K562 (cell line): ENCODE measurements around the gene FAM117A. TPM values are rescaled to one million over a fixed set of nuclear protein-coding genes. Genes with fewer than 3 reads are reported as not detected.

Experiments
- ADNP ChIP-seq: fragments of 200-800 bp; sonication (Bioruptor generic); IDR thresholded peaks from 2 replicates; pipeline ENCODE4 v1.6.1; 2016; ENCODE audit warnings: missing genetic modification characterization, missing compliant biosample characterization
- BRD4 ChIP-seq: fragments of 200-600 bp; sonication (generic); IDR thresholded peaks from 2 replicates; pipeline ENCODE4 v1.6.1; 2017; ENCODE audit warnings: inconsistent platforms
- CAMTA2 ChIP-seq: fragments of 250-450 bp; sonication (Bioruptor Pico); conservative IDR thresholded peaks from 2 replicates; pipeline ENCODE4 v1.5.1; 2022
- CTBP1 ChIP-seq: fragments of 450-650 bp; IDR thresholded peaks from 2 replicates; pipeline ENCODE4 v1.6.1; 2016; ENCODE audit warnings: borderline replicate concordance
- E2F4 ChIP-seq: sonication (generic); formaldehyde crosslinking; IDR thresholded peaks from 2 replicates; pipeline ENCODE4 v1.8.0; 2022; ENCODE audit warnings: mild to moderate bottlenecking, low read depth, missing genetic modification reagents
- GTF3C2 ChIP-seq: IDR thresholded peaks from 3 replicates; pipeline ENCODE4 v1.6.1; 2011; ENCODE audit warnings: borderline replicate concordance, mild to moderate bottlenecking, moderate library complexity; ENCODE audit not compliant: insufficient read length; ENCODE audit errors: extremely low read depth
- HDAC8 ChIP-seq: fragments of 450-650 bp; IDR thresholded peaks from 2 replicates; pipeline ENCODE4 v1.6.1; 2016; ENCODE audit warnings: mild to moderate bottlenecking, missing genetic modification characterization, moderate library complexity, missing compliant biosample characterization
- HMGN3 ChIP-seq: IDR thresholded peaks from 2 replicates; pipeline ENCODE4 v1.6.1; 2011; ENCODE audit warnings: borderline replicate concordance, low read depth, mild to moderate bottlenecking, mixed read lengths, low read length; ENCODE audit not compliant: insufficient read length; ENCODE audit errors: extremely low read depth
- HNRNPLL ChIP-seq: fragments of 200-400 bp; formaldehyde crosslinking; IDR thresholded peaks from 2 replicates; pipeline ENCODE4 v1.6.1; 2017; ENCODE audit warnings: low read length, low read depth, mild to moderate bottlenecking; ENCODE audit not compliant: poor library complexity, severe bottlenecking
- JUNB ChIP-seq: fragments of 450-650 bp; formaldehyde crosslinking; conservative IDR thresholded peaks from 2 replicates; pipeline ENCODE4 v1.4.0; 2020; ENCODE audit warnings: mild to moderate bottlenecking
- MIER1 ChIP-seq: fragments of 450-650 bp; IDR thresholded peaks from 2 replicates; pipeline ENCODE4 v1.6.1; 2016; ENCODE audit warnings: antibody characterized with exemption, mild to moderate bottlenecking, low read depth
- U2AF2 ChIP-seq: fragments of 200-400 bp; formaldehyde crosslinking; optimal IDR thresholded peaks from 2 replicates; pipeline ENCODE3; 2017; ENCODE audit warnings: low read depth, mild to moderate bottlenecking, low read length
- YY1 ChIP-seq, 3 experiments: IDR thresholded peaks; 2 replicates each; pipeline ENCODE4 v1.6.1; 2011; ENCODE audit warnings: low read length in 2 of 3, mild to moderate bottlenecking in 2 of 3, moderate library complexity in 2 of 3, borderline replicate concordance in 1 of 3, control low read depth in 1 of 3, low read depth in 1 of 3; ENCODE audit not compliant: insufficient read depth in 3 of 3, insufficient replicate concordance in 2 of 3, control insufficient read depth in 1 of 3, insufficient read length in 1 of 3; ENCODE audit errors: extremely low read depth in 1 of 3
- ZBTB11 ChIP-seq, 3 experiments: fragments of 200-800 bp in 1 of 3; fragments of 250-450 bp in 1 of 3; fragments of 450-650 bp in 1 of 3; sonication (Bioruptor Pico) in 1 of 3; sonication (Bioruptor generic) in 1 of 3; formaldehyde crosslinking in 1 of 3; IDR thresholded peaks; 2 replicates each; pipeline versions ENCODE4 v1.6.1 to v1.8.0; 2016 to 2022; ENCODE audit warnings: mild to moderate bottlenecking in 2 of 3, missing genetic modification characterization in 2 of 3, missing compliant biosample characterization in 1 of 3, moderate library complexity in 1 of 3
- ZNF184 ChIP-seq: sonication (generic); formaldehyde crosslinking; IDR thresholded peaks from 2 replicates; pipeline ENCODE4 v1.5.0; 2020; ENCODE audit warnings: missing genetic modification reagents
- ZNF668 ChIP-seq: fragments of 250-450 bp; sonication (Bioruptor Pico); IDR thresholded peaks from 2 replicates; pipeline ENCODE4 v1.8.0; 2022; ENCODE audit warnings: mild to moderate bottlenecking, inconsistent platforms
- ZNF695 ChIP-seq: fragments of 450-650 bp; formaldehyde crosslinking; IDR thresholded peaks from 2 replicates; pipeline ENCODE4 v1.4.0; 2020; ENCODE audit warnings: mild to moderate bottlenecking, moderate library complexity
- polyA plus RNA-seq, 8 experiments: library from polyadenylated mRNA; depleted of rRNA in 4 of 8; stranded (reverse) in 5 of 8; unstranded in 3 of 8; fragments of >200 nt; fragmentation: Nextera tagmentation in 2 of 8; fragmentation: Illumina TruSeq in 1 of 8; extraction: Ambion mirVana in 2 of 8; extraction: Trizol in 1 of 8; gene quantifications; 2 replicates each; pipeline versions ENCODE4 v1.2.1 to v1.2.3, GENCODE V29; 2011 to 2014; ENCODE audit warnings: inconsistent platforms in 1 of 8, missing spikeins in 1 of 8
- total RNA-seq, 7 experiments: library from RNA; depleted of rRNA in 6 of 7; stranded (reverse); fragments of >200 nt in 6 of 7; fragmentation: Illumina TruSeq in 2 of 7; extraction: Trizol in 2 of 7; gene quantifications; 2 replicates each; pipeline versions ENCODE4 v1.2.1 to v1.2.3, GENCODE V29; 2011 to 2021; ENCODE audit warnings: low replicate concordance in 1 of 7

Gene FAM117A
- total and polyA plus RNA-seq, 9 of the 15 experiments (the other 6 are each of a cell fraction or from before 2014, with no cell fraction given), result 3.1 to 79.7 (median 36.6) TPM

- no peak for TF ChIP-seq GTF3C2
- peak in 1 of 3 experiments; percentile 84; a peak in 2 of 6 replicates for TF ChIP-seq ZBTB11 (CRISPR knock-in tag; IDR thresholded peaks at IDR 0.05)
- no peak; the same call in 1 of the 2 replicates for TF ChIP-seq E2F4 (CRISPR knock-in tag)
- 0 out of 2 replicates have a peak, but pooled peaks have one; percentile 69 for TF ChIP-seq BRD4
- TF ChIP-seq MIER1, result no peak; the same call in 1 of the 2 replicates
- no peak for TF ChIP-seq CAMTA2 (CRISPR knock-in tag)
- TF ChIP-seq HNRNPLL, result peak; percentile 53
- no peak for TF ChIP-seq HDAC8 (tag)
- TF ChIP-seq ZNF184 (CRISPR knock-in tag), result no peak
- TF ChIP-seq CTBP1, result no peak
- no peak for TF ChIP-seq ZNF668 (CRISPR knock-in tag)
- TF ChIP-seq HMGN3, result peak; percentile 38
- no peak for TF ChIP-seq U2AF2
- TF ChIP-seq YY1 (IDR thresholded peaks at IDR 0.05; ENCODE audit: borderline replicate concordance in 1 of 3, control insufficient read depth in 1 of 3, extremely low read depth in 1 of 3, insufficient read depth in 3 of 3, insufficient read length in 1 of 3, insufficient replicate concordance in 2 of 3, low read depth in 1 of 3, low read length in 2 of 3), result peak; percentile 98 to 100 (median 100)
- no peak for TF ChIP-seq JUNB
- 0 out of 2 replicates have a peak, but pooled peaks have one; percentile 46 for TF ChIP-seq ZNF695
- TF ChIP-seq ADNP, result no peak
These were observed 24.7 kb upstream of the FAM117A start, which contains the start of gene KAT7 (continued) for GRCh38 chr17:49788478-49789242.
